ENCODE results near the gene MYO5A.

DNA sequence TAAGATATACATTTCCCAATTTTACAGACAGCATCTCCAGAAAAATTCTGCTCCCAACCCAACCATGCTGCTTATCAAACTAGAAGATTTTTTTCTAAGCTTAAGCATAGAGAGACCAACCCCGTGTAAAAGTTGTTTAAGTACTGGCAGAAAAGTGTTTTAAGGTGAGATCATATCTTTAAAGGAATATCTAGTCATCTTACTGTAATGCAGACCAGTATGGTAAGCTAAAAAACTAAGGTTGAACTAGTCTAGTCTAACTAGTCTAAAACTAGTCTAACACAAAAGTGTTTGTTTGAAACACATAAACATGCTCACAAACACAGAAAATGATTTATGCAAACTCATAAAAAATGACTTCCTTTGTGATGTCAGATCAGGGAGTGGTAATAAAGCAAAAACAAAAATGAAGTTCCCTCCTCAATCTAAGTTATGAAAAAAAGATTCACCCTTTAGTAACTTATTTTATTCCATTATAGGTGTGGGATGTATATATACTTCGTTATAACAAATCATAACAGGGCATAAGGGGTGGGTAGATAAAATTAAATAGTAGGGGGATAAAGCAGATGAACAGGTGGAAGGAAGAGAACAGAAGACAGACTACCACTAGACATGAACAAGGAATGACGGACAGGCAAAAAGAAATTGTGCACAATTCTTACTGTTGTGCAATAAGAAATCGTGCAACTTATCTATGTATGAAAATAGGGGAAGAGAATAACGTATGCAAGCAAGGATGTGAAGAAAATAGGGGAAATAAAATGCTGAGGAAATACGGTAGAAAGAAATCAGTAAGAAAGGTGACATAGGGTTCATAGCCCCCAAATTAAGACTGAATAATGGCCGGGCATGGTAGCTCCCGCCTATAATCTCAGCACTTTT, 10.0 kb downstream of the MYO5A start:
- no peak for TF ChIP-seq POLR2A (IDR thresholded peaks at IDR 0.05)
- TF ChIP-seq, protein P1, sequence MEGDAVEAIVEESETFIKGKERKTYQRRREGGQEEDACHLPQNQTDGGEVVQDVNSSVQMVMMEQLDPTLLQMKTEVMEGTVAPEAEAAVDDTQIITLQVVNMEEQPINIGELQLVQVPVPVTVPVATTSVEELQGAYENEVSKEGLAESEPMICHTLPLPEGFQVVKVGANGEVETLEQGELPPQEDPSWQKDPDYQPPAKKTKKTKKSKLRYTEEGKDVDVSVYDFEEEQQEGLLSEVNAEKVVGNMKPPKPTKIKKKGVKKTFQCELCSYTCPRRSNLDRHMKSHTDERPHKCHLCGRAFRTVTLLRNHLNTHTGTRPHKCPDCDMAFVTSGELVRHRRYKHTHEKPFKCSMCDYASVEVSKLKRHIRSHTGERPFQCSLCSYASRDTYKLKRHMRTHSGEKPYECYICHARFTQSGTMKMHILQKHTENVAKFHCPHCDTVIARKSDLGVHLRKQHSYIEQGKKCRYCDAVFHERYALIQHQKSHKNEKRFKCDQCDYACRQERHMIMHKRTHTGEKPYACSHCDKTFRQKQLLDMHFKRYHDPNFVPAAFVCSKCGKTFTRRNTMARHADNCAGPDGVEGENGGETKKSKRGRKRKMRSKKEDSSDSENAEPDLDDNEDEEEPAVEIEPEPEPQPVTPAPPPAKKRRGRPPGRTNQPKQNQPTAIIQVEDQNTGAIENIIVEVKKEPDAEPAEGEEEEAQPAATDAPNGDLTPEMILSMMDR (IDR thresholded peaks at IDR 0.05): no peak
